ENCODE measurements around the gene BCAS1.

- no peak for TF ChIP-seq CTCF (conservative IDR thresholded peaks at IDR 0.05)
- TF ChIP-seq EZH2 (IDR thresholded peaks at IDR 0.05; ENCODE audit: low read depth), result no peak
Measured at GRCh38 chr20:53947501-53948195, 122.7 kb downstream of the BCAS1 start.
